ENCODE measurements around the gene UBL3.

GRCh38 chr13:29855784-29856183, 5.4 kb upstream of the UBL3 start:
- TF ChIP-seq, protein P1, sequence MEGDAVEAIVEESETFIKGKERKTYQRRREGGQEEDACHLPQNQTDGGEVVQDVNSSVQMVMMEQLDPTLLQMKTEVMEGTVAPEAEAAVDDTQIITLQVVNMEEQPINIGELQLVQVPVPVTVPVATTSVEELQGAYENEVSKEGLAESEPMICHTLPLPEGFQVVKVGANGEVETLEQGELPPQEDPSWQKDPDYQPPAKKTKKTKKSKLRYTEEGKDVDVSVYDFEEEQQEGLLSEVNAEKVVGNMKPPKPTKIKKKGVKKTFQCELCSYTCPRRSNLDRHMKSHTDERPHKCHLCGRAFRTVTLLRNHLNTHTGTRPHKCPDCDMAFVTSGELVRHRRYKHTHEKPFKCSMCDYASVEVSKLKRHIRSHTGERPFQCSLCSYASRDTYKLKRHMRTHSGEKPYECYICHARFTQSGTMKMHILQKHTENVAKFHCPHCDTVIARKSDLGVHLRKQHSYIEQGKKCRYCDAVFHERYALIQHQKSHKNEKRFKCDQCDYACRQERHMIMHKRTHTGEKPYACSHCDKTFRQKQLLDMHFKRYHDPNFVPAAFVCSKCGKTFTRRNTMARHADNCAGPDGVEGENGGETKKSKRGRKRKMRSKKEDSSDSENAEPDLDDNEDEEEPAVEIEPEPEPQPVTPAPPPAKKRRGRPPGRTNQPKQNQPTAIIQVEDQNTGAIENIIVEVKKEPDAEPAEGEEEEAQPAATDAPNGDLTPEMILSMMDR (IDR thresholded peaks at IDR 0.05 in 4 of 5, conservative IDR thresholded peaks at IDR 0.05 in 1 of 5): no peak
- TF ChIP-seq POLR2A (IDR thresholded peaks at IDR 0.05): no peak
